Measurements from ENCODE around the gene APOBEC3H.

APOBEC3H gene

DNA sequence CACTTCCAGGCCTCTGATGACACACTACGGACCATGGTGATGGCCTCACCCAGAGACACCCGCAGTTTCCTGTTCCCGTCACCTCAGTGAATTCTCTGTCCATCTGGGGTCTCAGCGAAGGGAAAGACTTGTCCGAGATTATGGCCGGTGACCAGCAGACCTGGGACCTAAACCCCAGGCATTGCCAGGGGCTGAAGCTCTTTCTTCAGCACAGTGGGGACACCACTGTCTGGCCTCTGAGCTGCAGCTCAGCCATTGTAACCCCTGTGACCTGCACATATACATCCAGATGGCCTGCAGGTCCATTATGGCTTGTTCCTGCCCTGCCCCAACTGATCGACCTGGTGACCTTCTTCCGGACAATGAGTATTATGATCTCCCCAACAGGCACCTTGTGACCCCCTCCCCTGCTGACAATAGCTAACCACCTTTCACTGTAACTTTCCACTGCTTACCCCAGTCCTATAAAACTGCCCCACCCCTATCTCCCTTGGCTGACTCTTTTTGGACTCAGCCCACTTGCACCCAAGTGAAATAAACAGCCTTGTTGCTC lies 33.2 kb downstream of the APOBEC3H start:
- Histone ChIP-seq H3K4me3 (ENCODE audit: insufficient read depth, low read length, poor library complexity, severe bottlenecking) (no peak overlapping the region), H3K4me2 (ENCODE audit: low read depth, low read length, poor library complexity, severe bottlenecking) (no peak overlapping the region), H3K27me3 (ENCODE audit: low read length) (no peaks in the 10 kb centered on the region), H3K9me2 (replicated peaks; ENCODE audit: insufficient read depth, low read length) (no peaks in the 10 kb centered on the region), H2AFZ (ENCODE audit: low read depth, low read length, severe bottlenecking) (no peak overlapping the region), H3K9me3 (ENCODE audit: insufficient read depth, low read length) (no peaks in the 10 kb centered on the region), H3K9ac (ENCODE audit: low read length) (no peak overlapping the region), H3K79me2 (ENCODE audit: insufficient read depth, low read length) (no peaks in the 10 kb centered on the region), H3K27ac (ENCODE audit: low read depth, low read length) (no peak overlapping the region), H3K36me3 (ENCODE audit: low read length) (no peaks in the 10 kb centered on the region), H3F3A (ENCODE audit: insufficient read depth) (no peaks in the 10 kb centered on the region), H4K20me1 (ENCODE audit: low read depth, low read length) (no peaks in the 10 kb centered on the region)
- TF ChIP-seq, protein P1, sequence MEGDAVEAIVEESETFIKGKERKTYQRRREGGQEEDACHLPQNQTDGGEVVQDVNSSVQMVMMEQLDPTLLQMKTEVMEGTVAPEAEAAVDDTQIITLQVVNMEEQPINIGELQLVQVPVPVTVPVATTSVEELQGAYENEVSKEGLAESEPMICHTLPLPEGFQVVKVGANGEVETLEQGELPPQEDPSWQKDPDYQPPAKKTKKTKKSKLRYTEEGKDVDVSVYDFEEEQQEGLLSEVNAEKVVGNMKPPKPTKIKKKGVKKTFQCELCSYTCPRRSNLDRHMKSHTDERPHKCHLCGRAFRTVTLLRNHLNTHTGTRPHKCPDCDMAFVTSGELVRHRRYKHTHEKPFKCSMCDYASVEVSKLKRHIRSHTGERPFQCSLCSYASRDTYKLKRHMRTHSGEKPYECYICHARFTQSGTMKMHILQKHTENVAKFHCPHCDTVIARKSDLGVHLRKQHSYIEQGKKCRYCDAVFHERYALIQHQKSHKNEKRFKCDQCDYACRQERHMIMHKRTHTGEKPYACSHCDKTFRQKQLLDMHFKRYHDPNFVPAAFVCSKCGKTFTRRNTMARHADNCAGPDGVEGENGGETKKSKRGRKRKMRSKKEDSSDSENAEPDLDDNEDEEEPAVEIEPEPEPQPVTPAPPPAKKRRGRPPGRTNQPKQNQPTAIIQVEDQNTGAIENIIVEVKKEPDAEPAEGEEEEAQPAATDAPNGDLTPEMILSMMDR (IDR thresholded peaks at IDR 0.05; ENCODE audit: insufficient read depth, low read length, poor library complexity, severe bottlenecking): no peak
- TF ChIP-seq EZH2phosphoT487 (conservative IDR thresholded peaks at IDR 0.05; ENCODE audit: low read length): no peak

DNA sequence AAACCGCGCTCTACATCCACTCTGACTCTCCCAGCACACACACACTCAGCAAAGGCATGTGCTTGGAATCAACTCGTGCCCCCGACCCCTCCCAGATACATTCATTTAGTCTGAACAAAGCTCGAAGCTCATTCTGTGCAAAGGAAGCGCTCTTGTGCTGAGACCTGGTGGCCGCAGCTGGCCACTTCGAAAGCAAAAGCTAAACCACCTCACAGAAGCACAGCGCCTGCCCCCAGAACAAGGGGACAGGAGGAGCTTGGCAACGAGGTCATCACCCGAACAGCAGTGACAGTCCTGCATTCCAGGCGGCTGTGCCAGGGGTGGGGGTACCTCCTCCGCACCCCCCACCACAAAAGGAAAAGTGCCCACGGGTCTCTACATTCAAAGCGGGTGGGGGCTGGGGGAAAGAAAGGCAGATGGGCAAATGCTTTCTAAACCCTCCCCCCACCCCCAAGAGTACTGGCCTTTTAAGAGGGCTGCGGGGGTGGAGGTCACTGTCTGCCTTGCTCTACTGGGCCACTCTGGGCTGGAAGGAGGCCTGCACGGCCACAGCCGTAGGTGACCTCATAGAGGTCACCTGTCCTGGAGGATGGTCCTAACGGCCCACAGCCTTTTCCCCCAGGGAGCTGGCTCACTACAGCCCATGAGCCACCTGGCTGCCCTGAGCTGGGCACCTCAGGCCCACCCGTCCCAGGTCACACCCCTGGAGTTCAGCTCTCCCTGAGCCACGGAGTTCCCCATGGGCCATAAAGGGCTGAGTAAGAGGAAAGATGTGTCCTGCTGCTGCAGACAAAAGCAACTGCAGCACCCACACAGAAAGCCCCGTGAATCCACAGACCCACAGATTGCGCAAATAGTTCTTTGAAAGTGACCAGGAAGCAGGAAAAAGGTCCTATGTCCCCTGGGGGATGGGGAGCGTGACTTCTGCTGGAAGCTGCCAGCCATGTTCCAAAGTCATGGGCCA lies 34.1 kb downstream of the APOBEC3H start:
- no peaks in the 10 kb centered on the region for H4K20me1 ChIP-seq (ENCODE audit: low read depth, low read length)
- H3K9me2 ChIP-seq (replicated peaks; ENCODE audit: insufficient read depth, low read length): no peaks in the 10 kb centered on the region
- no peak overlapping the region for H3K9ac ChIP-seq (ENCODE audit: low read length)
- no peaks in the 10 kb centered on the region for H3K9me3 ChIP-seq (ENCODE audit: insufficient read depth, low read length)
- H3F3A ChIP-seq (ENCODE audit: insufficient read depth): no peaks in the 10 kb centered on the region
- H3K36me3 ChIP-seq (ENCODE audit: low read length): no peaks in the 10 kb centered on the region
- H3K27me3 ChIP-seq (ENCODE audit: low read length): no peaks in the 10 kb centered on the region
- H3K79me2 ChIP-seq (ENCODE audit: insufficient read depth, low read length): no peaks in the 10 kb centered on the region
- H3K4me3 ChIP-seq (ENCODE audit: insufficient read depth, low read length, poor library complexity, severe bottlenecking): no peak overlapping the region
- H3K27ac ChIP-seq (ENCODE audit: low read depth, low read length): no peak overlapping the region
- TF ChIP-seq EZH2phosphoT487 (conservative IDR thresholded peaks at IDR 0.05; ENCODE audit: low read length): no peak
- TF ChIP-seq, protein P1 (IDR thresholded peaks at IDR 0.05; ENCODE audit: insufficient read depth, low read length, poor library complexity, severe bottlenecking): no peak
- no peak overlapping the region for H3K4me2 ChIP-seq (ENCODE audit: low read depth, low read length, poor library complexity, severe bottlenecking)
- H2AFZ ChIP-seq (ENCODE audit: low read depth, low read length, severe bottlenecking): no peak overlapping the region

DNA sequence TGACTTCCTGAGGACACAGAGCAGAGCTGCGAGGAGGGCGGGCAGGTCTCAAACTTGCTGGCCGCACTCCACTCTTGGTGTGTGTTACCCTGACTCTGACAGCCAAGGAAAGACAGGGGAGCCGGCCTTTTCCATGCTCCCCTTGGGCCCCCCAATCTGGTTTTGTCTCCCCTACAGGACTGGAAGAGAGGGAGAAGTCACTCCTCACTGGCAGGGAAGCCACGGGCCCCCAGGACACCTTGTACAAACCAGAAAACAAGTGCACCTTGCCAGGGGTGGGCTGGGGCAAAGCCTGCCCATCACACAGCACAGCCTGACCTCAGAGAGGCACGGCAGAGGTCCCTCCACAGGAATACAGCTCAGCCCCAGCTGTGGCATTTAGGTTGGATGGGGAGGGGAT lies 35.2 kb downstream of the APOBEC3H start:
- TF ChIP-seq, protein P1 (IDR thresholded peaks at IDR 0.05; ENCODE audit: insufficient read depth, low read length, poor library complexity, severe bottlenecking): no peak
- TF ChIP-seq EZH2phosphoT487 (conservative IDR thresholded peaks at IDR 0.05; ENCODE audit: low read length): no peak
- Histone ChIP-seq H3K27ac (ENCODE audit: low read depth, low read length) (no peak overlapping the region), H3K9ac (ENCODE audit: low read length) (no peak overlapping the region)

More for the DNA sequence above, 35.2 kb downstream of the APOBEC3H start:
- Histone ChIP-seq H3K4me3 (ENCODE audit: insufficient read depth, low read length, poor library complexity, severe bottlenecking) (no peak overlapping the region), H3K9me3 (ENCODE audit: insufficient read depth, low read length) (no peaks in the 10 kb centered on the region), H3K9me2 (replicated peaks; ENCODE audit: insufficient read depth, low read length) (no peaks in the 10 kb centered on the region), H3K4me2 (ENCODE audit: low read depth, low read length, poor library complexity, severe bottlenecking) (no peak overlapping the region), H3K27me3 (ENCODE audit: low read length) (no peaks in the 10 kb centered on the region), H3K36me3 (ENCODE audit: low read length) (no peaks in the 10 kb centered on the region), H2AFZ (ENCODE audit: low read depth, low read length, severe bottlenecking) (no peak overlapping the region), H4K20me1 (ENCODE audit: low read depth, low read length) (no peaks in the 10 kb centered on the region), H3F3A (ENCODE audit: insufficient read depth) (no peaks in the 10 kb centered on the region), H3K79me2 (ENCODE audit: insufficient read depth, low read length) (no peaks in the 10 kb centered on the region)

All from SU-DHL-6 (cell line).